Measurements from ENCODE around the gene ZFAND2B.
"Not testable (repeated sequence)": the region's sequence is repeated elsewhere in the genome, so short reads cannot be mapped to it uniquely, and the experiment has no call there.

The ZFAND2B gene

DNA sequence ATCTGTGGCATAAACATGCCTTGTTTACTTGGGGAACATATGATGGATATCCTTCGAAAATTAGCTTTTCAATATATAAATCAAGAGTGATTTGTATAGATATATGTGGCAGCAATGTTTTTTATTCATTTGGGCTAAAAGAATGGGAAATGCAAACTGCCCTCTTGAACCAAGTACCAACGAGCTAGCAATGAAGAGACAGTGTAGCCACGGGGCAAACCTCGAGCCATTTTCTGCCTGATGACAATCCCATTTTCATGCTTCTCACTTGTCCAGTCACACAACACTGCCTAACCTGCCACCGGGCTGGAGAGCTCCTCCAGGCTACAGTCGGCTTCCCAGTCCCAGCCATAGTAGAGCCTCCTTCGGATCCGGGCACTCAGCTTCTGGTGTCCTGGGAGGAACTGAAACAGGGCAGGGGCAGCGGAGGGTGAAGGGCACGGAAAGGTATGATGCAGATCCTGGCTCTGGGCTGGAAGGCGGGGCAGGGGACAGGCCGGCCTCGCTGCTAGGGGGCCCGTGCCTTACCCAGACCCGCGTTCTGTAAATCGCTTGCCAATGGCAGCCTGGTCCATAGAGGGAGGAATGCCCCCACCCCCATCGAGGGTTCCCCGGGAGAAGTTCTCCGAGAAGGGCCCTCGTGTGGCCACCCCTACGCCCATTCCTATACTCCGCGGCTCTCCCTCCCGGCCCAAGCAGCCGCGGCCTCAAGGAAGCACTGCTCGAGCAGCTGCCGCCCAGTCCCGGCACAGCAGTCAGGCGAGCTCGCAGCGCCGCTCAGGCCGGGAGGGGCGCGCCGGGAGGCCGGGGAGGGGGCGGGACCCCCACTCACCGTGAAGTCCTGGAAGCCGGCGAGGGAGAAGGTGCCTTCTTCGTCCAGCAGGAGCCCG, 30.4 kb upstream of the ZFAND2B start:
- DNase-seq, result no peak

GRCh38 chr2:219176818-219177551, 29.6 kb upstream of the ZFAND2B start, which contains the start of gene CNPPD1:
CNPPD1 (minus strand) TSS chr2:219176925; CDS start chr2:219176828, 97 bp downstream.
- DNase-seq, result peak; percentile 55

DNA sequence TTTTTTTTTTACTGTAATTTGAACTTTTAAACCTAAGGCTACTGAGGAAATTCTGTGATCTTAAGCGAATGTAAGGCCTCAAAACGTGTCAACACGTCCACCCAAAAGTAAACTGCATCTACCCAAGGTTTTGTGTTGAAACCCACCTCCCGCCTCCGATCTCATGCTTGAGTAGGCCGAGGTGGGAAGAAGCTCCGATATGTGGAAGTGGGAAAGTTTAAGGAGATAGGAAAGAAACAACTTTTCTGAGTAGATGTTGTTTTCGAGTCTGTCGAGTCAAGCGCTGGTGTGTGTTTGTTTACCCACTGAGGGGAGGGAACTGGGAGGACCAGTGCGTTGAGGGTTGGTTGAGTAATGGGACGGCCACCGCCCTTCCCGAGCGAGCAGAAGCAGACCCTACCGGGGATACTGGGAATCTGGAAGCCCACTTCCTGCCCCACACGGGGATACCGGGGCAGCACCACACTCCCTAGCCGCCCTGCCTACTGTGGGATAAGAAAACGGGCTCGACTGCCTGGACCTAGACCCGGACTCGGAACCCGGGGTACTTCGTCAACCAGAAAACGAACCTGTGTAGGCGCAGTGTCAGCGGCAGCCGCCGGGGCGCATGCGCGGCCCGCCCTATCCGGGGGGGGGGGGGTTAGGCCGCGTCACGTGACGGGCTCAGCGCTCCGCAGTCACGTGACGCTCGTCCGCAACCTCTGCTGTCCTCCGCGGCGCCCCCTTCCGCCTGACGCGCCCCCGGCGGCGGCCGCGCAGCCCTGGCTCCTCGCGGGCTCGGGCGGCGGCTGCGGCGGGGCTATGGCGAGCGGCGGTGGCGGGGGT, 28.8 kb upstream of the ZFAND2B start, which contains the start of gene RETREG2:
RETREG2 (plus strand) TSS at position 724 of the 825 bp plus-strand sequence; CDS start at position 802, 78 bp downstream.
- DNase-seq, result peak; percentile 59

DNA sequence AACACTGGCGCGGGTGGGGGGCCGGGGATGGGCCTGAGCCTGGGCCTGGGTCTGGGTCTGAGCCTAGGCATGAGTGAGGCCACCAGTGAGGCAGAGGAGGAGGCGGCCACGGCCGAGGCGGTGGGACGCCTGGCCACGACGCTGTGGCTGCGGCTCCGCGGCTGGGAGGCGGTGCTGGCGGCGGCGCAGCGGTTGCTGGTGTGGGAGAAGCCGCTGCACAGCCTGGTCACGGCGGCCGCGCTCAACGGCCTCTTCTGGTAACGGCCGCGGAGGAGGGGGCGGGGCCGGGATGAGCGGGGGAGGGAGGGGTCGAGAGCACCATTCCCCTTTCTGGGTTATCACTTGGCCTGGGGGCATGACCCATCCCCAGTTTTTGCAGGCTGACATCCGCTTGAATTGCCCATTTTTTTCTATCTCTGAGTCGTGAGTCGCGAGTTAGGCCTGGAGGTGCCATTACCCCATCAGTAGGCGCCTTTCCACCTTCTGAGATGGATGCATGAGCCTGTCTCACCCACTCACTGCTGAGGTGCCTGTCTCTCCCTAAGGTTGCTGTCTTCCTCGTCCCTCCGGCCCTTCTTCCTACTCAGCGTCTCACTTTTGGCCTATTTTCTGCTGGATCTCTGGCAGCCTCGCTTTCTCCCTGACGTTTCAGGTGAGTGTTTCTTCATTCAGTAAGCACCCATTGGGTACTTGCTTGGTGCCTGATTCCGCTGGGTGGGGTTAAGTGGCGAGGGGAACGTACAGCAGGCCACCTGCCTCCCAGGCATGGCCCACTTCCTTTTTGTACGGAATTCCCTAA, 28.0 kb upstream of the ZFAND2B start:
- DNase-seq, result no peak

DNA sequence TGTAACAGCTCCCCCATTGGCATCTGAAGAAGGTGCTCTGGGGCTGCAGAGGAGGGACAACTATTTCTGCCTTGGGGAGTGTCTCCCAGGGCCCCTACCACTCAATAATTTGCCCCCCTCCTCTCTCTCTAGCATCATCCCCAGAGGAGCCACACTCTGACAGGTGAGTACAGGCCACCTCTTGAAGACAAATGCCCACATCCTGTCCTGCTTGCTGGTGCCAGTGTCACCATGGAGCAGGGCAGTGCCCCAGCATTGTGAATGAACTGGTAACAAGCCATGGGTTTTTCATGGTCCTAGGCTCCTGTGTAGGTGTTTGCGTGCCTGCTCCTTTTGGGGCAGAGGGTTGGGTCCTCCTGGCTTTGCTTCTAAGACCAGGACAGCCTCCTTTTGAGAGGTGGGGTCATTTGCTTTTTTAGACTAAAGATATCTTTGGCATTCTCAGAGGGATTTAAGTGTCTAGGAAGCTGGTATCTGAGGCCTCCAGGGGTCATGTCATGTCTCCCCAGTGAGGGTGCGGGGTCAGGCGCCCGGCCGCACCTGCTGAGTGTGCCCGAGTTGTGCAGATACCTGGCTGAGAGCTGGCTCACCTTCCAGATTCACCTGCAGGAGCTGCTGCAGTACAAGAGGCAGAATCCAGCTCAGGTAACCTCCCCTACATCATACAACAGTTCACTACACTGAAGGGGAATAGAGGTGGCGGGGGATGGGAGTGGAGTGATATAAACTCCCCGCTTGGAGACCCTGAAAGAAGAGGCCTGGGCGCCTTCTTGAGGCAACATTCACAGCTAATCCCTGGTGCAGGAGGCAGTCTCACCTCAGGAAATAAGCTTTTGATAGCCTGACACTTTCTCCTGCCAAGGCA, 26.7 kb upstream of the ZFAND2B start:
- no peak for DNase-seq

DNA sequence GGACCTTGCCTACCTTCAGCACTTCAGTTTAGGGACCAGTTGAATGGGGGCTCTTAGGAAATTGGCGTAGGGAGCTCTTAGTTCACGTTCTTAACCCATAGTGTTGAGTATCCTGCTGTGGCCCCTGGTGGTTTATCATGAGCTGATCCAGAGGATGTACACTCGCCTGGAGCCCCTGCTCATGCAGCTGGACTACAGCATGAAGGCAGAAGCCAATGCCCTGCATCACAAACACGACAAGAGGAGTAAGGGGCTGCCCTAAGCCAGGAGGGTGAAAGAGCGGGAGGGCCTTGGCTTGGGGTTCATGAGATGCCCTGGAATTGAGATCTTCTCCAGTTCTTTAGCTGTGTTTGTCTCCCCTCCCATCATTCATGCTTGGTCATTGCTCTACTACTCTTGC, 25.6 kb upstream of the ZFAND2B start:
- no peak for DNase-seq

- DNase-seq, result no peak
Measured at GRCh38 chr2:219181531-219181930, 25.1 kb upstream of the ZFAND2B start.

DNA sequence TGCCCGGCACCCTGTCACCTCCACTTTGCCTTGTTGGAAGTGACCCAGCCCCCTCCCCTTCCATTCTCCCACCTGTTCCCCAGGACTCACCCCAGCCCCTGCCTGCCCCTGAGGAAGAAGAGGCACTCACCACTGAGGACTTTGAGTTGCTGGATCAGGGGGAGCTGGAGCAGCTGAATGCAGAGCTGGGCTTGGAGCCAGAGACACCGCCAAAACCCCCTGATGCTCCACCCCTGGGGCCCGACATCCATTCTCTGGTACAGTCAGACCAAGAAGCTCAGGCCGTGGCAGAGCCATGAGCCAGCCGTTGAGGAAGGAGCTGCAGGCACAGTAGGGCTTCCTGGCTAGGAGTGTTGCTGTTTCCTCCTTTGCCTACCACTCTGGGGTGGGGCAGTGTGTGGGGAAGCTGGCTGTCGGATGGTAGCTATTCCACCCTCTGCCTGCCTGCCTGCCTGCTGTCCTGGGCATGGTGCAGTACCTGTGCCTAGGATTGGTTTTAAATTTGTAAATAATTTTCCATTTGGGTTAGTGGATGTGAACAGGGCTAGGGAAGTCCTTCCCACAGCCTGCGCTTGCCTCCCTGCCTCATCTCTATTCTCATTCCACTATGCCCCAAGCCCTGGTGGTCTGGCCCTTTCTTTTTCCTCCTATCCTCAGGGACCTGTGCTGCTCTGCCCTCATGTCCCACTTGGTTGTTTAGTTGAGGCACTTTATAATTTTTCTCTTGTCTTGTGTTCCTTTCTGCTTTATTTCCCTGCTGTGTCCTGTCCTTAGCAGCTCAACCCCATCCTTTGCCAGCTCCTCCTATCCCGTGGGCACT, 24.0 kb upstream of the ZFAND2B start:
- no peak for DNase-seq

DNA sequence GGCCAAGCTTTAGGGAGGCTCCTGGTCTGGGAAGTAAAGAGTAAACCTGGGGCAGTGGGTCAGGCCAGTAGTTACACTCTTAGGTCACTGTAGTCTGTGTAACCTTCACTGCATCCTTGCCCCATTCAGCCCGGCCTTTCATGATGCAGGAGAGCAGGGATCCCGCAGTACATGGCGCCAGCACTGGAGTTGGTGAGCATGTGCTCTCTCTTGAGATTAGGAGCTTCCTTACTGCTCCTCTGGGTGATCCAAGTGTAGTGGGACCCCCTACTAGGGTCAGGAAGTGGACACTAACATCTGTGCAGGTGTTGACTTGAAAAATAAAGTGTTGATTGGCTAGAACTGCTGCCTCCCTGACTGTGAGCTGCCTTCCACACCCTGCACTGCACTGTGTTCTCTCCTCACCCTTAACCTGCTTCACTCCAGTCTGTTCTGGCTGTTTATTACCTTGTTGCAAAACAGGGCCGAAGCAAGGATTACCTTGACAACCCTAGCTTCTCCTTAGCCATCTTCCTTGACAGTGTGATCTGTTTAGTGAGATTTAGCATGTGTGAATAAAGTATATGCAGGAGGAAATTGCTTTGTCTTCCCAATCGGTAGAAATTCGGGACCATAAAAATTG, 23.3 kb upstream of the ZFAND2B start:
- no peak for DNase-seq

- no peak for DNase-seq
Measured at GRCh38 chr2:219184121-219184520, 22.5 kb upstream of the ZFAND2B start.

DNA sequence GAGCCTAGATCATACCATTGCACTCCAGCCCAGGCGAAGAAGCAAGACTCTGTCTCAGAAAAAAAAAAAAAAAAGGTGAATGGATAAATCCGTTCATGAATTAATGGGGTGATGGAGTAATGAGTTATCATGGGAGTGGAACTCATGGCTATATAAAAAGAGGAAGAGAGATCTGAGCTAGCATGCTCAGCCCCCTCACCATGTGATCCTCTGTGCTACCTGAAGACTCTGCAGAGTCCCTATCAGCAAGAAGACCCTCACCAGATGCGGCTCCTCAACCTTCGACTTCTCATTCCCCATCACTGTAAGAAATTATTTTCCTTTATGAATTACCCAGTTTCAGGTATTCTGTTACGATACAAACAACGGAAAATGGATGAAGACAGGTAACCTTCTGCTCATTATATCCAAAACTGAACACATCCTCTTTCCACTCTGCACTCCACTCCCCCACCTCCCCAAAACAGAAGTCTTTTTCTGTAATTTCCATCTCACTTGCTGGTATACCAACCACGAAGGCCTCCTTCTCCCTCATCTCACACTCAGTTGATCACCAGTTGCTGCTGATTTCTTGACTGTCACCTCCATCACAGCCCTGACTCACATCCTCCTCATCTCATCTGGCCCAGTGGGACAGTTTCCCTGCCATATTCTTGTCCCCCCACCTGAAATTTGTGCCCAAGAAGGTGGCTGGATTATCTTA, 19.7 kb upstream of the ZFAND2B start:
- DNase-seq, result no peak

GRCh38 chr2:219197388-219197787, 9.2 kb upstream of the ZFAND2B start:
- DNase-seq, result no peak

DNA sequence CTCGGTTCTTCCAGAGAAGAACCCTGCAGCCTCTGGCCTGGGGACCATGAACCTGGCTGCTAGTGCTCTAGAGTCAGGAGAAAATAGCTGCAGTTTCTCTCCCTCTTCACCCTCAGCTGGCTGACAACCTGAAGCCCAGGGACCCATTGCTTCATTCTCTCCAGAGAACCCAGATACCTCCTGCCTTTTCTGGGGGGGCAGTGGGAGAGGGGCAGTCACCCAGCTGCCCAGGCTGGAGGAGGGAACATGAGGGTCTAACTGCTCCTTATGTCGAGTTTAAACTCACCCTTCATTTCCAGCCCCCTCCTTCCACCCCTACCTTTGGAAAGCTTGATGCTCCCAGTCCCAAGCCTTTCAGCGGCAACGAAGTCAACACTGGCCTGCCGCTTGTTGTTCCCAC, 7.6 kb upstream of the ZFAND2B start:
- DNase-seq, result no peak

DNA sequence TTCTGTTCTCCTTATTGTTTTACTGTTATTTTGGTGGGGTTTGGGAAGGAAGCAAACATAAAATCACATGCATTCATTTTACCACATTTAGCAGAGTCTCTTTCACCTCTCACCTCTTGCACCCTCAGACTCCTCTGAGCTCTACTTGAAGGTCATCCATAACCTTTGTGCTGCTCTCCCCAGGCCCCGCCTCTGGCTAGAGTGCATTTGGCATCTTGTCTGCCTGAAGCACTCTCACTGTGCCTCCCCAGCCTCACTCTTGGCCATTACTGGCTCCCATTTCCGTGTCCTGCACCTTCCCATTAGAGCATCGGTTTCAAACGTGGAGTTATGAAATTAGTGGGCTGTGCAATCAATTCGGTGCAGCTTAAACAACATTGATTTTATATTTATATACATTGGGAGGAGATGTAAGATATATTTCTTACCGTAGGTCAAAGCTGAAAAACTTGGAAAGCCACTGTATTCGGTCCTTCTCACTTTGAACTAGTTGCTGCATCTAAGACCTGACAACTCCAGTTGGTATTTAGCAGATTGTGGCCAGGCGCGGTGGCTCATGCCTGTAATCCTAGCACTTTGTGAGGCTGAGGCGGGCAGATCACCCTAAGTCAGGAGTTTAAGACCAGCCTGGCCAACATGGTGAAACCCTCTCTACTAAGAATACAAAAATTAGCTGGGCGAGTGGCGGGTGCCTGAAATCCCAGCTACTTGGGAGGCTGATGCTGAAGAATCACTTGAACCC, 6.9 kb upstream of the ZFAND2B start:
- DNase-seq, result no peak

- DNase-seq, result not testable (repeated sequence)
Measured at GRCh38 chr2:219200502-219201326, 5.9 kb upstream of the ZFAND2B start.

- DNase-seq, result not testable (repeated sequence)
Measured at GRCh38 chr2:219201331-219201730, 5.3 kb upstream of the ZFAND2B start.

DNA sequence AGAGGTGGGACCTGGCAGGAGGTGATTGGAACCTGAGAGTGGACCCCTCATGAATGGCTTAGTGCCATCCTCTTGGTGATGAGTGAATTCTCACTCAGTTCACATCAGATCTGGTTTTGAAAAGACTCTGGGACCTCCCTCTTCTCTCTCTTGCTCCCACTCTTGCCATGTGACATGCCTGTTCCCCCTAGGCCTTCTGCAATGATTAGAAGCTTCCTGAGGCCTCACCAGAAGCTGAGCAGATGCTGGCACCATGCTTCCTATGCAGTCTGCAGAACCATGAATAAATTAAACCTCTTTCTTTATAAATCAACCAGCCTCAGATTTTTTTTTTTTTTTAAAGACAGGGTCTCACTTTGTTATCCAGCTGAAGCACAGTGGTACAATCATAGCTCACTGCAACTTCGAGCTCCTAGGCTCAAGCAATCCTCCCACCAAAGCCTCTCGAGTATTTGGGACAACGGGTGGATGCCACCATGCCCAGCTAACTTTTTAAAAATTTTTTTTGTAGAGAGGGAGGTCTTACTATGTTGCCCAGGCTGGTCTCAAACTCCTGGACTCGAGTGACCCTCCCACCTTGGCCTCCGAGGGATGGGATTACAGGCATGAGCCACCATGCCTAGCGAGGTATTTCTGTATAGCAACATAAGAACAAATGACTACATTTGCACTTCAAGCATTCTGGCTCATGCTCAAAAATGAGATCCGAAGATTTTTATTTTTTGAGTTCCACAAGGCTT, 2.0 kb upstream of the ZFAND2B start:
- no peak for DNase-seq

Data from DMS79 (cell line).